ENCODE results near the gene ART1.
"Not testable (repeated sequence)": the region's sequence is repeated elsewhere in the genome, so short reads cannot be mapped to it uniquely, and the experiment has no call there.

Gene ART1, protein sequence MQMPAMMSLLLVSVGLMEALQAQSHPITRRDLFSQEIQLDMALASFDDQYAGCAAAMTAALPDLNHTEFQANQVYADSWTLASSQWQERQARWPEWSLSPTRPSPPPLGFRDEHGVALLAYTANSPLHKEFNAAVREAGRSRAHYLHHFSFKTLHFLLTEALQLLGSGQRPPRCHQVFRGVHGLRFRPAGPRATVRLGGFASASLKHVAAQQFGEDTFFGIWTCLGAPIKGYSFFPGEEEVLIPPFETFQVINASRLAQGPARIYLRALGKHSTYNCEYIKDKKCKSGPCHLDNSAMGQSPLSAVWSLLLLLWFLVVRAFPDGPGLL

DNA sequence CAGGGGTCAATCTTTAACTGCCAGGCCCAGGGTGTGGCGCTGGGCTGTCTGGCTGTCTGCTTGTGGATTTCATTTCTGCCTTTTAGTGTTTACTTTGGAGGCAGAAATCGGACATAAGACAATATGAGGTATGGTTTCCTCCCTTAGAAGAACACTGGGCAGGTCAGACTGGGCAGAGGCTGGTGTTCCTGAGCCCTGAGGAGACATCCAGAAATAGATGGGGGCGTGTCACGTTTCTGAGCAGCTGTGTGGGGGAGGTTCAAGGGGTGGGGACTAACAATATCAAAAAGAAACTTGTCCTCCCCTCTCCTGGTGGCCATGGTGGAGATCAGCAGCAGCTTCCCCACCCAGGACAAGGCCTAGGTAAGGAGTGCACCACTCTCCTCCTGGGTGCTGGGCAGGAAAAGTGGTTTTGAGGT is at the start of gene ART1:
Gene ART1 (plus strand): TSS at position 312 of the 419 bp plus-strand sequence. CDS start 14,086 bp downstream, outside the sequence.
- no peak for DNase-seq

DNA sequence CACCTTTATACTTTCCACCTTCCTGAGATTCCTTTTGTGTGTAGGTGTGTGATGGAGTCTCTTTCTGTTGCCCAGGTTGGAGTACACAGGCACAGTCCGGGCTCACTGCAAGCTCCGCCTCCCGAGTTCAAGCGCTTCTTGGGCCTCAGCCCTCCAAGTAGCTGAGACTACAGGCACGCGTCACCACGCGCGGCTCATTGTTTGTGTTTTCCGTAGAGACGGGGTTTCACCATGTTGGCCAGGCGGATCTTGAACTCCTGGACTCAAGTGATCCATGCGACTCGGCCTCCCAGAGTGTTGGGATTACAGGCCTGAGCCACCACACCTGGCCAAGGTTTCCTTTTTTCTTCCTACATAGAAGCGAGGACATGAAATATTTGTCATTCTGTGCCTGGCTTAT is 47.2 kb upstream of the ART1 start:
- not testable (repeated sequence) for DNase-seq

DNA sequence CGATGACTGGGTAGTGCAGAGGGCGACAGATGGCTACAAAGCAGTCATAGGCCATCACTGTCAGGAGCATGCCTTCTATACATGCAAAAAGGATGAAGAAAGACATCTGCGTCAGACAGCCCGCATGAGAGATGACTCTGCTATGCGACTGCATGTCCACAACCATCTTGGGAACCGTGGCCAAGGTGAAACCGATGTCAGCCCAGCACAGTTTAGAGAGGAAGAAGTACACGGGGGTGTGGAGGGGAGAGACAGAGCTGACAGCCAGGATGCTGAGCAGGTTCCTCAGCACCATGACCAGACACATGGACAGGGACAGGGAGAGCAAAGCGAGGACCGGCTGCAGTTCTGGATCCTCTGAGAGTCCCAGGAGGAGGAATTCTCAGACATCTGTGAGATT is 44.7 kb upstream of the ART1 start:
- not testable (repeated sequence) for DNase-seq

DNA sequence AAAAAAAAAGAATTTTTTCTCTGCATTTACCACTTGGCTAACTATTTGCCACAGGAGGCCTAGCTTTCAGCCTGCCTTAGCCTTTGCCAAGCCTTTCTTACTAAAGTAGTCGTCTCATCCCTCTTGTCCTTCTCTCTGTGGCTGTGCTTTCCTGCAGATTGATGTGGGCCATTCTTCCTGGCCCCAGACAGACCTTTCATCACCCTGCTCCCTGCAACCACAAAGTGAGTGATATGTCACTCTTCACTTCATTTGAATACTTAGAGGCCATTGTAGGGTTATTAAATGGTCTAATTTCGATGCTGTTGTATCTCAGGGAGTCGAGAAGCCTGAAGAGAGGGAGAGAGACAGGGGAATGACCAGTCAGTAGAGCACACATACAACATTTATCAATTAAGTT is 40.8 kb upstream of the ART1 start:
- DNase-seq, result no peak

DNA sequence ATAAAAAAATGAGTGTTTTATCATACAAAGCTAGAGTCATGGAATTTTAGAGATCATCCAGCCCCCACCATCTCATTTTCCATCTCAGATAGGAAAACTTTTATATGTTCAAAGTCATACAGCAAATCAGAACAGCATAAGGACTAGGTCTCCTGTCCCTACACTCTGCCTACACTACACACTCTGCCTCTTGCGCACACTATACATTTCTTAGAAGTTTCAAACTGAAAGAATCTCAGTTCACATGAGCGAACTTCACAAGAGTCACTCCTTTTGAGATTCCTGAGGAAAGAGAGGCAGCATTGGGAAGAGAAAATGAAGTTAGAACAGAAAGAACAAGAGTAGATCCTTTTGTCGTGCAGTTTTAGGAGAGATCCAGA is 39.7 kb upstream of the ART1 start:
- DNase-seq, result no peak

DNA sequence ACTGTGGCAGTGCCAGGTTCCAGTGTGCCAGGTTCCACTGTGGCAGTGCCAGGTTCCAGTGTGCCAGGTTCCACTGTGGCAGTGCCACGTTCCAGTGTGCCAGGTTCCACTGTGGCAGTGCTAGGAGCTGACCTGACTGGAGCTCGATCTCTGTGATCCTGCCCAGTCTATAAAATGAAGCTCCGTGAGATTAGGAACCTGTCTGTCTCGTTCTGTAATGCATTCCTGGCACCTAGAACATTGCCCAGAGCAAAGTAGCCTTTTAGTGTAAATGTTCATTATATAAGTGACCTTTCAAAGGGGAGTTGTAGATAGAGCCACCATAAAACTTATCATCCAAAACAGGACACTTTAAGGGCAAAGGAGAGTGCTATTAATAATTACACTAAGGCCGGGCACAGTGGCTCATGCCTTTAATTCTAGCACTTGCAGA is 39.1 kb upstream of the ART1 start:
- DNase-seq, result no peak

DNA sequence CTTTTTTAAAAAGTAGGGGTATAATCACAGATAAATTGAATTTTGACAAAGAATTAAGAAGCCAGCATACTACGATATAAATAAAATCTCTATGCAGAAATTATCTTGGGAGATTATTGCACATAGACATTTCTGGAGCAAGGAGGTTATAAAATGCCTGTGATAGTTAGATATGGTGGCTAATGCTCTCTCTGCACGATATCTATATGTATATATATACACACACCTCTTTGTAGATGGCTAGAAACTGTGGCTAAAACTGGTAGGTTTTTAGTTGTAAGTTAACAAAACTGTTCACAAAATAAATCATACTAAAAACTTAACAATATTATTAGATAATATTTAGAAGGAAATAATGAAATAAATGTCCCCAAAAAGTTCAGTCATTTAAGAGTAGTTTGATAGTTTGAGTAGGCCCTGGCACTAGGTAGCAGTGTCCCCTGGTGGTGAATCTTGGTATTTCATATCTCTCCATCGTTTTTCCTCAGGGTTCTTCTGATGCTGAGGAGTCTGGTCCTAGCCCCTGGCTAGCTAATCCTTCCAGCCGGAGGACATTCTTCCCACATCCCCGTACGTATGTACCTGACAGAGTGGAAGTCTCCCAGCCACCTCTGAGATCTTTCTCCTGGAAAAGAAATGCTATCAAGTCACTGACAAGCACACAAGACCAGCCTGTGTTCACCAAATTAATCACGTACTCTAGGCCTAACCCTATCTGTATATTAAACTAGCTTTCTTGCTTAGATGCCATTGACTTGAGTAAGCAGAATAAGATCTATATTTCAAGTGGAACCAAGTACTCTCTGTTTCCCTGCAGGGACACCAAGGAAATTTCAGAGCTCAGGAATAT is 35.3 kb upstream of the ART1 start:
- DNase-seq, result peak; percentile 29

DNA sequence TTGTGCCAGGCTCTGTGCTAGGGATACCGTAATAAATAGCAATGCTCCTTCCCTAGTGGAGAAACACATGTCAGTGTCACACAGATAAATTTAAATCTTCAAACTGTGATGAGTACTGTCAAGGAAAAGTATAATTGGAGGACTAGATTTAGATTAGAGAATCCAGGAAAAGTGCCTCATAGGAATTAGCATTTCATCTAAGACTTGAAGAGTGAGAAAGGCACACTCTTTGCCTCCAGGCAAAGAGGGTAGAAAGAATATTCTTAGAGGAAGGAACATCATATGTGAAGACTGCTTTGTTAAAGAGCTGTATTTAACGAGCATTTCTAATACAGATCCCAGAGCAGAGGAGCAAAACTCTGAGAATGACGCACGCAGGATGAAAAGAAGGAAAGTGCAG is 34.1 kb upstream of the ART1 start:
- DNase-seq, result no peak

DNA sequence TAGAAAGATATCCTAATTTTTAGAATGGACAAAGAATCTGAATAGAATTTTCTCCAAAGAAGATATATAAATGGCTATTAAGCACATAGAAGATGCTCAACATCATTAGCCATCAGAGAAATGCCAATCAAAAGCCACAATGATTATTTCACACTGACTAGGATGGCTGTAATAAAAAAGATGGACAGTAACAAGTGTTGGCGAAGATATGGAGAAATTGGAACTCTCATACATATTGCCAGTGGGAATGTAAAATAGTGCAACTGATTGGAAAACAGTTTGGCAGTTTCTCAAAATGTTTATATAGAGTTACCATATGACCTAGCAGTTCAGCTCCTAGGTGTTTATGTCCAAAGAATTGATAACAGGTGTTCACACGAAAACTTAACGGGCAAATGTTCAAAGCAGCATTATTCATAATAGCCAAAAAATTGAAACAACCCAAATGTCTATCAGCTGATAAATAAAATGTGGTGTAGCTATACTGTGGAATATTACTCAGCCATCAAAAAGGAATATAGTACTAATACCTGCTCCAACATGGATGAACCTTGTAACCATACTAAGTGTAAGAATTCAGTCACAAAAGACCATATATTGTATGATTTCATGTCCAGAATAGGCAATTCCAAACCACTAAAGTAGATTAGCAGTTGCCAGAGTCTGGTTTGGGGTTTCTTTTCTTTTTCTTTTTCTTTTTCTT is 32.8 kb upstream of the ART1 start:
- DNase-seq, result no peak

DNA sequence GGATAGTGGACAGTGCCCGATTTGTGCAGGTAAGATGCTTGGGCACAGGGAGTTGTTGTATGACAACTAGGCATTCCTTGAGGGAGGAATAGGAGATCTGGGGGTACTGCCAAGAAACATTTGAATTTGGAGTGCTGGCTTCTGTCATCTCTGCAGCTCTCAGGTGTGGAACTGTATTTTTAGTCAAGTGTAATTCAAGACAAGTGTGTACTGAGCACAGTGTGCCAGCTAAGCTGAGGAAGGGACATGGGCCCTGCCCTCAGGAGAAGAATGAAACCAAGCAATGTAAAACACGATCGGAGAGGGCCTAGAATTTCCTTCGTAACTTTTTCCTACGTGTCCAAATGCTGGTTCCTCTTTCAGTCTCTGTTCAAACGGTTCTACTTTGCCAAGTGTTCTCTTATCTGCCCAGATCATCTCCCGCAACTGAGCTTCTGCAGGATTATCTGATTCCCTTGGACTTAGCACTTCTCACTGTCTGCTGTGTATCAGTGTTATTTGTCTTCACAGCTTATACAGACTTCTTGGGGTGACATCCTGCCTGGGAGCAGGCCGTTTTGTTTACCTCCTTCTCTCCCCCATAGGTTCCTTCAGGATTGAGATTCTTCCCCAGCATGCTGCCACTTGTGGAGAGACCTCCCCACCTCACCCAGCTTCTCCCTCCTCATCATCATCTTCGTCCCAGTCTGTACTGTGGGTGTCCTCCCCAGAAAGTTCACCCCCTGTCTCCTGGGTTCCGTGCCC is 30.8 kb upstream of the ART1 start:
- no peak for DNase-seq

DNA sequence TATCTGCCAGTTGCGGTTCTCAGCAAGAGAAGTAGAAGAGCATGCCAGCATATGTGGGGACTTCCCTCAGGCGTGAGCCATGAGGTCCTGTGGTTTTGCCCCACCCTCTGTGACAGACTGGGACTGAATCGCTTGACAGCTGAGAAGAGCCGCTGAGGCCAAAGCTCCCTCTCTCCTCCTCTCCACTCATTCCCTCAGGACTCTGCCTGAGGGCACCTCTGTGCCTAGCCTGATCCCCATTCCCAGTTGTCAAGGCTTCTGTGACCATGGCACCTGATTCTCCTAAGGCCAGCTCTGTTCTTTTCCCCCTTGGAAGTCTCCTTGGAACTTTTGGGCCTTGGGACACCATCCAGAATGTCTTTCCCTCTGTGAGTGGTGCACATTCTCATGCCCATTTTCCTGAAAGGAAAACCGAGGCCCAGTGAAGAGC is 30.2 kb upstream of the ART1 start:
- no peak for DNase-seq

DNA sequence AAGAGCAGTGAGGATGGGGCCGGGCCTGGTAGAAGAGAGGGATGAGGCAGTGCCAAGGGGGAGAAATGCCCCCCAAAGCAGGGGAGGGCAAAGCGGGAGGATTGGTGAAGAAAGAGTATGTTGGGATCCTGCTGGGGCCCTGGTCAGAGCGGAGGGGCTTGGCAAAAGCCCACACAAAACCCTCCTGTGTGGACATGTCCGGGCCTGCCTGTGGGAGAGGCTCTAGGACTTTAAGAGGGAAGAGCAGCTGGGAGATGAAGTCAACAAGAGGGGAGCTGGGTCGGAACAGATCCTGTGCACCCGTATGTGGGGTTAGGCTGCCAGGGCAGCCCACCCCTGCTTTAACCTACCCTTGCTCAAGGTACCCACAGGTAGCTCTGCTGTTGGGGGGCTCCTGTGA is 28.9 kb upstream of the ART1 start:
- DNase-seq, result no peak

DNA sequence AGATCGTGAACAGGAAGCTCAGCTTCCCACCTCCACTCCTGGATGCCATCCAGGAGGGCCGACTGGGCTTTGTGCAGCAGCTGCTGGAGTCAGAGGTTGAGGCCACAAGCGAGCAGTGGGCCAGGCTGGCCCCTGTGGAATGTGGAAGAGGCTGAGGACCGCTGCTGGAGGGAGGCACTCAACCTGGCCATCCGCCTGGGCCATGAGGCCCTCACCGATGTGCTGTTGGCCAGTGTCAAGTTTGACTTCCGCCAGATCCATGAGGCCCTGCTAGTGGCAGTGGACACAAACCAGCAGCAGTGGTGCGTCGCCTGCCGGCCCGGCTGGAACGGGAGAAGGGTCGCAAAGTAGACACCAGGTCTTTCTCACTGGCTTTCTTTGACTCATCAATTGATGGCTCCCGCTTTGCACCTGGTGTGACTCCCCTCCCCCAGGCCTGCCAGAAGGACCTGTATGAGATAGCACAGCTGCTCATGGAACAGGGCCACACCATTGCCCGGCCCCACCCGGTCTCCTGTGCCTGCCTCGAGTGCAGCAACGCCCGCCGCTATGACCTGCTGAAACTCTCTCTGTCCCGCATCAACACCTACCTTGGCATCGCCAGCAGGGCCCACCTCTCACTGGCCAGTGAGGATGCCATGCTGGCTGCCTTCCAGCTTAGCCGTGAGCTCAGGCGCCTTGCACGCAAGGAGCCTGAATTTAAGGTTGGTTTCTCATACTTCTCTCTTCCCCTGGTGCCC is 28.0 kb upstream of the ART1 start:
- no peak for DNase-seq

DNA sequence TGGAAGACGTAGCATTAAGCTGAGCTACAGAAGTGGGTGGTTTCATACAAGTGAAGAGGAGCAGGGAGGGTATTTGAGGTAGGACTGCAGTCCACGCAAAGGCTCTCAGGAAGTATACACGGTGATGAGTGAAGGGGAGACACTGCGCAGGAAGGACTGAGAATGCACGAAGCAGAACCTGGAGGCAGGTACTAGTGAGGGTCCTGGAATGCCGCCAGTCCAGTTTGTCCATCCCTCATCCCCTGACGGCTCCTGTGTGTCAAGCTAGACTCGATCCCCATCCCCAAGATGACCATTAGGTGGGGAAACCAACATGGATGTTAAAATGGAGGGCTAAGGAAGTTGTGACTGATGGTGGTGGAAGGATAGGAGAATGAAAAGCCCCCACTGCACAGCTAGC is 26.9 kb upstream of the ART1 start:
- no peak for DNase-seq

DNA sequence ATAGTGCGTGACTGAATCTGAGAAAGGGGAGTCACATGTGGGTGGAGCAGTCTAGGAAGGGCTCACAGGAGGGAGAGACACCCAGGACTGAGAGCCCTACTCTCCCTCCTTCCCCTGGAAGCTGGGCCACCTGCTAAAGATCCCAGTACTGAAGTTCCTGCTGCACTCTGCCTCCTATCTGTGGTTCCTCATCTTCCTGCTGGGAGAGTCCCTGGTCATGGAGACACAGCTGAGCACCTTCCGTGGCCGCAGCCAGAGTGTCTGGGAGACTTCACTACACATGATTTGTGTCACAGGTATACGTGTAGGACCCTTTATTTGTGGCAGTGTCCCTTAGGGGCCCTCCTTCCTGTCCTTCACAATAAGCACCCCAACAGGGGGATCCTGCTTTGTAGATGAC is 22.4 kb upstream of the ART1 start:
- no peak for DNase-seq

DNA sequence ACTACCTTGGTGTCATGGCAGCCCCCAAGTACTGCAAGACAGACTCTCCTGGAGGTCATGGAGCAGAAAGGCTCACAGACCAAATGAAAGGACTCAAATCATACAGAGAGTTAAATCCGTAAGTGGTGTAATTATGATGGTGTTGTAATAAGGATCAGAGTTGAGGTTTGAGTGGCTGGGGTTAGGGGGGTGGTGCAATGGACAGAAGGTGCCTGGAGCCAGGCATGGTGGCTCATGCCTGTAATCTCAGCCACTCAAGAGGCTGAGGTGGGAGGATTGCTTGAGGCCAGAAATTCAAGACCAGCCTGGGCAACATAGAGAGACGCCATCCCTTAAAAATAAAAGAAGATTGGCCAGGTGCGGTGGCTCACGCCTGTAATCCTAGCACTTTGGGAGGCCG is 21.8 kb upstream of the ART1 start:
- no peak for DNase-seq

DNA sequence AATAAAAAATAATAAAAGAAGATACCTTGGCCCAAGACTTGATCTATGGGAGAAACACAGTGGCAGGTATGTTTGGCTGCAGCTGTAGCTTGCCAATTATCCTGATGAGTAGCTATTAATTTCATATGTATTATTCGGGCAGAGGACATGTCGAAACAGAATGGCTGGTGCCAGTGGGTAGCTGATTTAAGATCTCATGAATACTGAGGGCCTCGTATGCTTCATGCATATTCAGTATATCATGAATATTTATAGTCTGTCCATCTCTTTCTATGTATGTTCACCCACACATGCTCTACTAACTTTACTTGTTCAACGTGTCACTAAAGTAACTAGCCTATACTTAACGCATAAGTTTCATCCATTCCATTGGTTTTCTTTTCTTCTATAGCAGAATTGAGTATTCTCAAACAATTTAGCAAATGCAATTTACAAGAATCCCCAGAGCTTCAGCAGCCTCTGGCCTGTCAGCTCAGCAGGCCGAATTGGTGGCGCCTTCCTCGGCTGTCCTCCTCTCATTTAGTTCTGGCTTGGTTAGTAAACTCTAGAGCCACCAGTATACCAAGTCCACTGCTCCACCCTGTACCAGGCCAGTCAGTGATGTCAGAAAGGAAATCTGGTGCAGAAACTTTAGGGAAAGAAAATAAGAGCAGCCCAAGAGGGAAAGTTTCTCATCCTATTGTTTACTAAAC is 21.0 kb upstream of the ART1 start:
- DNase-seq, result no peak

DNA sequence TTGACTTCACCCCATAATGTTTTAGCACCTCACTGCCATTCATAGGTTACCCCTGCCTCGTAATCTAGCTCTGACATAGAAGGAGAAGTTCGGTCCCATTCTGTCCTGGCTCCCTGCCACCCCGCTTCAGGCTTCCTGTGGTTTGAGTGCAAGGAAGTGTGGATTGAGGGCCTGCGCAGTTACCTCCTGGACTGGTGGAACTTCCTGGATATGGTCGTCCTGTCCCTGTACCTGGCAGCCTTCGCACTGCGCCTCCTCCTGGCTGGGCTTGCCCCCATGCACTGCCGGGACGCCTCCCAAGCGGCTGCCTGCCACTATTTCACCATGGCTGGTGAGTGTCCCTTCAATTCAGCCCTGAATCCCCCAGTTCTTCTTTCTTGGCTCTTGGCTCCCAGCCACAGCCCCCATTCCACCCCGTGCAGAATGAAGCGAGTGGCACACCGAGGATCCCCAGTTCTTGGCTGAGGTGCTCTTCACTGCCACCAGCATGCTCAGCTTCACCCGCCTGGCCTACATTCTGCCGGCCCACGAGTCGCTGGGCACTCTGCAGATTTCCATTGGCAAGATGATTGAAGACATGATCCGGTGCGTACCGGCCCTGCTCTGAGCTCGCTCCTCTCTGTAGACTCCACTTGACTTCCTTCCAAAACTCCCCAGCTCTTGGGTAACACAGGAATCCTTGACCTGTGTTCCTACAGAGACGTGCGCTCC is 18.5 kb upstream of the ART1 start:
- DNase-seq, result no peak

DNA sequence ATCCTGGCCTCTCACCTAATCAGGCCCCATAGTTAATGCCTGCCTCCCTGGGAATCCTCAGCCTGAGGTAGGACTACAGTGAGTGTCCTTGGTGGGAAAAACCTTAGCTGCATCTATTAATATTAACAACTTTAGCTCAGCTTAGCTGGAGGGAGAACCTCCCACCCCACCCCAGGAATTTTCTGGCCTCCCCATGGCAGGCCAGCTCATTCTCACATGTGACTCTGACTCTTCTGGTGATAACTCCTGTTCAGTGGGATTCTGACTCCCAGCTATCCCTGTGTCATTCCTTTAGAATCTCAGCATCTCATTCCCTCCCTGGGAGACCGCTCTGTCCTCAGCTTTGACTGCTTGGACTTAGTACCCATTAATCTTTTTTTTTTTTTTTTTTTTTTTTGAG is 17.6 kb upstream of the ART1 start:
- DNase-seq, result peak; percentile 80

DNA sequence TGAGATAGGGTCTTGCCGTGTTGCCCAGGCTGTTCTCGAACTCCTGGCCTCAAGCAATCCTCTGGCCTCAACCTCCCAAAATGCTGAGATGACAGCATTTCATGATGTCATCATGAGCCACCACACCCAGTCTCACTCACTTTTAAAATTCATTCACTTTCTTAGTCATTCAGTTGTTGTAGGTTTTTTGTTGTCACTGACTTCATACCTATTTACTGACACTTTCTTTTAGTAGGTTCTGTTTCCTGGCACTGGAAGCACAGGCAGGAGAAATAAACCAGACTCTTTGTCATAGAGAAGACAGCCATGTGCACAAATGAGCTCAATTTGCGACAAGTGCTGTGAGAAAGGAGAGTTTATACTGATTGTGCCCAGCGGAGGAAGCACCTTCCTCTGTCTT is 13.6 kb upstream of the ART1 start:
- DNase-seq, result no peak
